Fibroblast of lung (primary cell): ENCODE data around the gene NACAD. TPM values are rescaled to one million over a fixed set of nuclear protein-coding genes. Genes with fewer than 3 reads are reported as not detected.

Source experiments
- DNase-seq, 2 donors: peaks; one replicate each; pipeline versions ENCODE4 v3.0.0 to v3.0.0-alpha.2; 2010; ENCODE audit warnings: low read depth in 2 of 2
- H2AFZ ChIP-seq: 2 replicates; pipeline ENCODE4 v1.5.1; 2012; ENCODE audit warnings: low read length, control low read depth, inconsistent platforms
- H3K27ac ChIP-seq: 2 replicates; pipeline ENCODE4 v1.5.1; 2011; ENCODE audit warnings: low read length, control low read depth; ENCODE audit not compliant: insufficient read depth
- H3K27me3 ChIP-seq: 2 replicates; pipeline ENCODE4 v1.5.1; 2011; ENCODE audit warnings: mild to moderate bottlenecking, low read length; ENCODE audit not compliant: control insufficient read depth, insufficient read depth
- H3K36me3 ChIP-seq: 2 replicates; pipeline ENCODE4 v1.5.1; 2011; ENCODE audit warnings: low read length; ENCODE audit not compliant: control insufficient read depth, insufficient read depth
- H3K4me1 ChIP-seq: 2 replicates; pipeline ENCODE4 v1.5.1; 2011; ENCODE audit warnings: low read length; ENCODE audit not compliant: control insufficient read depth, insufficient read depth; ENCODE audit errors: extremely low read depth
- H3K4me2 ChIP-seq: 2 replicates; pipeline ENCODE4 v1.5.1; 2011; ENCODE audit warnings: low read length, control low read depth; ENCODE audit not compliant: insufficient read depth; ENCODE audit errors: extremely low read depth
- H3K4me3 ChIP-seq, 4 experiments: fragments of 200-600 bp in 1 of 4; sonication (generic) in 1 of 4; replicated peaks in 1 of 4; 2 replicates each; pipeline ENCODE4 v1.5.1; 2011 to 2016; ENCODE audit warnings: low read length in 4 of 4, low read depth in 3 of 4, mild to moderate bottlenecking in 3 of 4, control low read depth in 2 of 4, inconsistent platforms in 1 of 4, mixed read lengths in 1 of 4; ENCODE audit not compliant: insufficient read depth in 1 of 4; ENCODE audit errors: control extremely low read depth in 1 of 4
- H3K79me2 ChIP-seq: 2 replicates; pipeline ENCODE4 v1.5.1; 2012; ENCODE audit warnings: mild to moderate bottlenecking, low read length, inconsistent platforms; ENCODE audit not compliant: control insufficient read depth, insufficient read depth
- H3K9ac ChIP-seq: 2 replicates; pipeline ENCODE4 v1.5.1; 2011; ENCODE audit warnings: mild to moderate bottlenecking, low read length, control low read depth; ENCODE audit not compliant: insufficient read depth
- H3K9me3 ChIP-seq: 2 replicates; pipeline ENCODE4 v1.5.1; 2012; ENCODE audit warnings: low read depth, low read length; ENCODE audit not compliant: control insufficient read depth, insufficient read depth
- H4K20me1 ChIP-seq: 2 replicates; pipeline ENCODE4 v1.5.1; 2011; ENCODE audit warnings: low read length; ENCODE audit not compliant: control insufficient read depth, insufficient read depth; ENCODE audit errors: extremely low read depth
- EZH2 ChIP-seq: IDR thresholded peaks from 2 replicates; pipeline ENCODE4 v1.5.1; 2012; ENCODE audit warnings: low read length, control low read depth, mild to moderate bottlenecking; ENCODE audit errors: missing control alignments
- polyA plus RNA-seq, 2 donors: library from polyadenylated mRNA; depleted of rRNA in 1 of 2; stranded (reverse) in 1 of 2; unstranded in 1 of 2; fragments of >200 nt; gene quantifications; 2 replicates each; pipeline ENCODE4 v1.2.1, GENCODE V29; 2011 to 2012; ENCODE audit warnings: missing spikeins in 1 of 2
- total RNA-seq: library from RNA; depleted of rRNA; stranded (reverse); fragments of >200 nt; gene quantifications from 2 replicates; pipeline ENCODE4 v1.2.1, GENCODE V29; 2014
- TF ChIP-seq, protein P1 (sequence below), 2 donors: IDR thresholded peaks in 1 of 2; conservative IDR thresholded peaks in 1 of 2; 1 replicate in 1 of 2; 2 replicates in 1 of 2; pipeline ENCODE4 v1.5.1; 2011 to 2012; ENCODE audit warnings: low read length in 2 of 2, control low read depth in 1 of 2, inconsistent platforms in 1 of 2, low read depth in 1 of 2, mild to moderate bottlenecking in 1 of 2

NACAD gene
- total and polyA plus RNA-seq, 2 donors (not counting 1 experiment from before 2014, with no cell fraction given), result 0.41 to 2.8 TPM

DNA sequence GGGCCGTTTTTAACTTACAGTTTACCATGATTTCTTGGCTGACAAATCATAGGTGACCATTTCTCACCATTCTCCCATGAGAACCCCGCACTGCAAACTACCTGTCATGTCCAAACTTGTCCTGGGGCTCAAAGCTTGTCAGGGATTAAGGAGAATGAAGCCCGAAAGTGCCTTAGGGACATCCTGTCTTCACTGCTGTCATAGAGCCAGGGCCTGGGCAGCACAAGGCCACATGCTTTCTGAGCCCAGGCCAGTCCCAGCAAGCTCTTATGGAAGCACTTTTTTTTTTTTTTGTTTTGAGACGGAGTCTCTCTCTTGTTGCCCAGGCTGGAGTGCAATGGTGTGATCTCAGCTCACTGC lies 54.9 kb downstream of the NACAD start:
- H3K4me3 ChIP-seq, result no peak overlapping the region
- H3K79me2 ChIP-seq, result peaks cover 38% of the 10 kb centered on the region
- peak overlapping the region; percentile 5 for H3K27ac ChIP-seq
- H3K9ac ChIP-seq, result no peak overlapping the region
- no peak overlapping the region for H2AFZ ChIP-seq
- peaks cover under 1% of the 10 kb centered on the region for H3K36me3 ChIP-seq
- H4K20me1 ChIP-seq, result no peaks in the 10 kb centered on the region
- H3K4me2 ChIP-seq, result no peak overlapping the region
- no peaks in the 10 kb centered on the region for H3K9me3 ChIP-seq
- H3K27me3 ChIP-seq, result no peaks in the 10 kb centered on the region
- no peaks in the 10 kb centered on the region for H3K4me1 ChIP-seq
- TF ChIP-seq, protein P1, sequence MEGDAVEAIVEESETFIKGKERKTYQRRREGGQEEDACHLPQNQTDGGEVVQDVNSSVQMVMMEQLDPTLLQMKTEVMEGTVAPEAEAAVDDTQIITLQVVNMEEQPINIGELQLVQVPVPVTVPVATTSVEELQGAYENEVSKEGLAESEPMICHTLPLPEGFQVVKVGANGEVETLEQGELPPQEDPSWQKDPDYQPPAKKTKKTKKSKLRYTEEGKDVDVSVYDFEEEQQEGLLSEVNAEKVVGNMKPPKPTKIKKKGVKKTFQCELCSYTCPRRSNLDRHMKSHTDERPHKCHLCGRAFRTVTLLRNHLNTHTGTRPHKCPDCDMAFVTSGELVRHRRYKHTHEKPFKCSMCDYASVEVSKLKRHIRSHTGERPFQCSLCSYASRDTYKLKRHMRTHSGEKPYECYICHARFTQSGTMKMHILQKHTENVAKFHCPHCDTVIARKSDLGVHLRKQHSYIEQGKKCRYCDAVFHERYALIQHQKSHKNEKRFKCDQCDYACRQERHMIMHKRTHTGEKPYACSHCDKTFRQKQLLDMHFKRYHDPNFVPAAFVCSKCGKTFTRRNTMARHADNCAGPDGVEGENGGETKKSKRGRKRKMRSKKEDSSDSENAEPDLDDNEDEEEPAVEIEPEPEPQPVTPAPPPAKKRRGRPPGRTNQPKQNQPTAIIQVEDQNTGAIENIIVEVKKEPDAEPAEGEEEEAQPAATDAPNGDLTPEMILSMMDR (conservative IDR thresholded peaks at IDR 0.05 in 1 of 2, IDR thresholded peaks at IDR 0.05 in 1 of 2; ENCODE audit: low read depth in 1 of 2, low read length in 2 of 2), result no peak
- TF ChIP-seq EZH2, result no peak
- no peak for DNase-seq

DNA sequence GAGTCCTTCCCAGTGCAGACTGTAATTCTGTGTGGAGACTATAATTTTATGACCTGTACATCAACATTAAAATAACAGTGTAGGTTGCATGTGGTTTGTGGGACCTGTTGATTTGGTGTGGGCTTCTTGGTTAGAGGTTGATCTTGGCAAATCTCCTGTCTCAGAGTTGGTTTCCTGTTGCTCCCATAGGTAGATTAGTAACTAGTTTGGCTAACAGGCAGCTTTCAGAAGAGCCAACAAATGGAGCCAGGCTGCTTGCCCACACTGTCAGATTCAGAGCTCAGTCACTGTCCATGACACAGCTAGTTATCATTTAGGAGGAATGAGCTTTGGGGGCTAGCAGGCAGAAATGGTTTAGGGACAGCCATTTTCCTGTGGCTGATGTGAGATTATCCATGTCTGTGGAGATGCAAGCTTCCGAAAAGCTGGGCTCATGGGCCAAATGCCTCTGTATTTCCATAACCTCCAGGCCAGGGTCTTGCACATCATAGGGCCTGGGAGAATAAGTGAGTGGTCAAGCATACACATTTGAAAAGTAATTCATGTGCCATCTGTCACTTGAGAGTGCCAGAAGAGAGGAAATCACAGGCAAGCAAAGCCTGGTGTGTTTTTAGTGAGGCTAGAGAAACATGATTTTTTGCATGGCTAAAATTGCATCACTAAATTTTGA lies 55.4 kb downstream of the NACAD start:
- Histone ChIP-seq H3K27me3 (no peaks in the 10 kb centered on the region), H3K4me1 (no peaks in the 10 kb centered on the region), H3K4me3 (no peak overlapping the region), H2AFZ (no peak overlapping the region), H3K27ac (no peak overlapping the region), H3K79me2 (peaks cover 42% of the 10 kb centered on the region), H3K9ac (no peak overlapping the region), H3K4me2 (no peak overlapping the region), H4K20me1 (no peaks in the 10 kb centered on the region), H3K9me3 (no peaks in the 10 kb centered on the region), H3K36me3 (peaks cover 2% of the 10 kb centered on the region)
- peak; percentile 8 to 78 for DNase-seq
- no peak for TF ChIP-seq EZH2
- TF ChIP-seq, protein P1 (conservative IDR thresholded peaks at IDR 0.05 in 1 of 2, IDR thresholded peaks at IDR 0.05 in 1 of 2; ENCODE audit: low read depth in 1 of 2, low read length in 2 of 2), result no peak

GRCh38 chr7:45032421-45032820 lies 56.3 kb downstream of the NACAD start:
- H3K9me3 ChIP-seq, result no peaks in the 10 kb centered on the region
- H4K20me1 ChIP-seq, result no peaks in the 10 kb centered on the region
- H3K27me3 ChIP-seq, result no peaks in the 10 kb centered on the region
- H3K27ac ChIP-seq, result no peak overlapping the region
- H2AFZ ChIP-seq, result no peak overlapping the region
- H3K36me3 ChIP-seq, result peaks cover 2% of the 10 kb centered on the region
- peaks cover 42% of the 10 kb centered on the region for H3K79me2 ChIP-seq
- DNase-seq, result no peak
- no peaks in the 10 kb centered on the region for H3K4me1 ChIP-seq
- H3K4me3 ChIP-seq, result no peak overlapping the region
- no peak overlapping the region for H3K9ac ChIP-seq
- TF ChIP-seq, protein P1 (conservative IDR thresholded peaks at IDR 0.05 in 1 of 2, IDR thresholded peaks at IDR 0.05 in 1 of 2; ENCODE audit: low read depth in 1 of 2, low read length in 2 of 2), result no peak
- no peak for TF ChIP-seq EZH2
- no peak overlapping the region for H3K4me2 ChIP-seq
